ENCODE data around the gene CLIP1.
"Not testable (repeated sequence)": the region's sequence is repeated elsewhere in the genome, so short reads cannot be mapped to it uniquely, and the experiment has no call there.

Gene CLIP1

GRCh38 chr12:122421821-122422729 lies at the start of gene CLIP1:
Gene CLIP1 (minus strand): TSS chr12:122422669. CDS start chr12:122380452, 42,217 bp downstream.
- peak; percentile 26 for DNase-seq (ENCODE audit: low read depth, low spot score)

DNA sequence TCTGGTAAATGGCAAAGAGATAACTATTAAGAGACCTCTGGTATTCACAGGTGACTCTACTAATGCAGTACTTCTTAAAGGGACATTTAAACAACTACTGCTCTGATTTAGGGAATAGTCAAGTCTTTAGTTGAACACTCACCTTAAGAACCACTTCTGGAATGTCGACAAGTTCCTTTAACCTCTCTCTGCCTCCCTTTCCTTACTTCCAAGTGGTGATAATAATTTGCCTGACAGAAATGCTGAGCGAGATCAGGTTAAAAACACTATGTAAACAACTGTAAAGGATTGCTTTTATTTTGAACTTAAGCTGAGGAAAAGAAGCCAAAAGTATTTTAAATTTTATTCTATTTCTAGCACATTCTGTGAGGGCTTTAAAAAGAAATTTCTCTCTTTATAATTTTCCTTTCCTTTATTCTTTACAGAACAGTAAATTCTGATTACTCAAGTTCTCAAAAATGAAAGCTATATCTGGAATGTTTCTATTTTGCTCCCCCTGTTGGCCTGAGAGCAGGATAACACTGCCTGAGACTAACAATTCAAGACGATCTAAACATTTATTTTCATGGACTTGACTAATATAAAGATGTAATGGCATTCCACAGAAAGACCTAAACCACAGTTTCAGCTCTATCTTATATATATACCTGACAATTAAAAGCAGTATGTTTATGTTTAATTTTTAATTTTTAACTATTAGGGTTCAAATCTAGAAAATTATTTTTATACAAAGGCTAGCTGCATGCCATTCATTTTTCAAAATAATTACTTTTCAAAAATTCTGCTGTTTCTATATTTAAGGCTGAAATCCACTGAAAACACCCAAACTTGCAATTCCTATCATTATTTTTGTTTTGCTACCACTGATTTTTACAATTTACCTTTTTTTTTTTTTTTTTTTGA lies 49.1 kb upstream of the CLIP1 start:
- DNase-seq (ENCODE audit: low read depth, low spot score) = peak; percentile 53

DNA sequence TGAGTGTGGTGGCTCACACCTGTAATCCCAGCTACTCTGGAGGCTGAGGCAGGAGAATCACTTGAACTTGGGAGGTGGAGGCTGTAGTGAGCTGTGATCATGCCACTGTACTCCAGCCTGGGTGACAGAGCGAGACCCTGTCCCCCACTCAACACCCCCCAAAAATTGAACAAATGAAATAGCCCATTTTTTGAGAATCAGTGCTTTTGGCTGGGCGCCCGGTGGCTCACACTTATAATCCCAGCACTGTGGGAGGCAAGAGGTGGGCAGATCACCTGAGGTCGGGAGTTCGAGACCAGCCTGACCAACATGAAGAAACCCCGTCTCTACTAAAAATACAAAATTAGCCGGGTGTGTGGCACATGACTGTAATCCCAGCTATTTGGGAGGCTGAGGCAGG lies 48.1 kb upstream of the CLIP1 start:
- DNase-seq (ENCODE audit: low read depth, low spot score) = not testable (repeated sequence)

GRCh38 chr12:122469856-122470255 lies 47.4 kb upstream of the CLIP1 start:
- not testable (repeated sequence) for DNase-seq (ENCODE audit: low read depth, low spot score)

DNA sequence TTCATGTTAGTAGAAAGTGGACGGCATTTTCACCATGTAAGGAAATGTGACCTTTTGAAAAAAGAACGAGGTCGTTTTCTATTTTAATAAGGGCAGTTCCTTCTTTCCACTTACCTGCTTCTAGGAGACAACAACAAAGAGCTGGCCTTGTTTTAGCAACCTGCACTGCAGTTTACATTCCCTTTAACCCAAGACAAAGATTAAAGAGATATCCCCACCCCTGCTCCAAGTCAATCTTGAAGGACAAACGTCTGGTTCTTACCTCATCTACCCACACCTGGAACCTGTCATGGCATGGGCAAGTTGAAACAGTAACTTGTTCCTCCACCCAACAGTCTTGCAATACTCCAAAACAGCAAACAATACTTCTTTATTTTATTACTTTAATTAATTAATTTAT lies 45.5 kb upstream of the CLIP1 start:
- no peak for DNase-seq (ENCODE audit: low read depth, low spot score)

GRCh38 chr12:122464317-122465042 lies 42.0 kb upstream of the CLIP1 start:
- not testable (repeated sequence) for DNase-seq (ENCODE audit: low read depth, low spot score)

DNA sequence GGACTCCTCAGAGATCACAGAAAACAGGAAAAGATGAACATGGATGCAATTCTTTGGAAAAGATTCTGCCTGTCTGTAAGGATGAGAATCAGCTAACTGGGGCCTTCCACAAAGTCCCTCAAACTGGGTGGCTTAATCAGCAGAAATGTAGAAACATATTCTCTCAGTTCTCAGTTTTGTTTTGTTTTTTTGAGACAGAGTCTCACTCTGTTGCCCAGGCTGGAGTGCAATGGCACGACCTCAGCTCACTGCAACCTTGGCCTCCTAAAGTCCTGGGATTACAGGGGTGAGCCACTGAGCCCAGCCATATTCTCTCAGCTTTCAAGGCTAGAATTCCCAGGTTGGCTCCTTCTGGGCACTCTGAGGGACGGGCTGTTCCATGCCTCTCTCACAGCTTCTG lies 38.2 kb upstream of the CLIP1 start:
- DNase-seq (ENCODE audit: low read depth, low spot score) = no peak

GRCh38 chr12:122460061-122460460 lies 37.6 kb upstream of the CLIP1 start:
- DNase-seq (ENCODE audit: low read depth, low spot score) = no peak

DNA sequence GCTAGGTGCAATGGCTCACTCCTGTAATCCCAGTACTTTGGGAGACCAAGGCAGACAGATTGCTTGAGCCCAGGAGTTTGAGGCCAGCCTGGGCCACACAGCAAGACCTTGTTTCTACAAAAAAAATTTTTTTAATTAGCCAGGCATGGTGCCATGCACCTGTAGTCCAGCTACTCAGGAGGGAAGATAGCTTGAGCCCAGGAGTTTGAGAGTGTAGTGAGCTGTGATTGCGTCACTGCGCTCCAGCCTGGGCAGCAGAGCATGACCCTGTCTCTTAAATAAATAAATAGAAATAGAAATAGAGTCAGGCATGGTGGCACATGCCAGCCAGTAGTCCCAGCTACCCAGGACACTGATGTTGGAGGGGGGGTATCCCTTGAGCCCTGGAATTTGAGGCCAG lies 36.7 kb upstream of the CLIP1 start:
- no peak for DNase-seq (ENCODE audit: low read depth, low spot score)

GRCh38 chr12:122458105-122459035 lies 35.9 kb upstream of the CLIP1 start:
- no peak for DNase-seq (ENCODE audit: low read depth, low spot score)

GRCh38 chr12:122457627-122458026 lies 35.2 kb upstream of the CLIP1 start:
- DNase-seq (ENCODE audit: low read depth, low spot score) = no peak

DNA sequence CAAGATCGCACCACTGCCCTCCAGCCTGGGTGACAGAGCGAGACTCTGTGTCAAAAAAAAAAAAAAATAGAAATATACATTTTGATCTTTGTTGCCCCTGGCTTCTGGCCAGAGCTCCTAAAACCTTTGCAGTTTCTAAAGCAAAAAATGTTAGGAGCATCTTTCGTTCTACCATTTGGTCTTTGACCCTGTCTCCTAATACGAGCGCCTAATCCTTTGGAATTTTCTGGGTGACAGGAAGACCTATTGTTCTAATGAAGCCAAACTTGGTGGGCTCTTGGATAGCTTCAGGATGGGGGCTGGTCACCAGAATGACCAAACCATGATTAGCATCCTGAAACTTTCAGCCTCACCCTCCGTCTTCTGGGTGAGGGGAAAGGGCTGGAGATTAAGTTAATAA lies 32.3 kb upstream of the CLIP1 start:
- no peak for DNase-seq (ENCODE audit: low read depth, low spot score)

GRCh38 chr12:122454250-122454721 lies 31.8 kb upstream of the CLIP1 start:
- no peak for DNase-seq (ENCODE audit: low read depth, low spot score)

DNA sequence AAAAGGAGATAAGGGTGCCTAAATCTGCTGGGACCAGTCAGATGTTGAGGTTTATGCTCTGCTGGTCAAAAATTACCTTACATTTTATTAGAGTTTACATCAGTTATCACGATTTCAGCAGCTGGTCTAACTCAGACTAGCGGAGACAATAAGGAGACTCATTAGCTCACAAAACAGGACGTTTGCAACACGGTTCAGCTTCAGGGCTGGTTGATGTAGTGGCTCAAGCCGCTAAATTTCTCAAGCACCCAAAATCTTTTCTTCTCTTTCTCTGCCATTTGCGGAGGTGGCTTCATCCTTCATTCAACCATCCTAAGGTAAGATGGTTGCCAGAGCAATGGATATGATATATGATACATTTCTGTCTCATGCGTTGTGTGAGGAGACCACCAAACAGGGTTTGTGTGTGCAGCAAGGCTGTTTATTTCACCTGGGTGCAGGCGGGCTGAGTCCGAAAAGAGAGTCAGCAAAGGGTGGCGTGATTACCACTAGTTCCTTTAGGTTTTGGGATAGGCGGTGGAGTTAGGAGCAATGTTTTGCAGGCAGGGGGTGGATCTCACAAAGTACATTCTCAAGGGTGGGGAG lies 30.3 kb upstream of the CLIP1 start:
- no peak for DNase-seq (ENCODE audit: low read depth, low spot score)

- DNase-seq (ENCODE audit: low read depth, low spot score) = no peak
Measured at GRCh38 chr12:122449317-122449716, 26.8 kb upstream of the CLIP1 start.

DNA sequence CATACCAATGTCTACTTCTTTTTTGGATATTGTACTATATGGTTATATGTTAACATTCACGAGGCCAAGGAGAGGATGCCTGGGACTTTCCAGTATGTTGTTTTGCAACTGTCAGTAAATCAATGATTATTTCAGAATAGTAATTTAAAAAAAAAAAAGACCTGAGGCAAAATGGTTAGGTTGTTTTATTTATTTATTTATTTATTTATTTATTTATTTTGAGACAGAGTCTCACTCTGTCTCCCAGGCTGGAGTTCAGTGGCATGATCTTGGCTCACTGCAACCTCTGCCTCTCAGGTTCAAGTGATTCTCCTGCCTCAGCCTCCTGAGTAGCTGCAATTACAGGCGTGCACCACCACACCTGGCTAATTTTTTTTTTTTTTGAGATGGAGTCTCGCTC lies 25.4 kb upstream of the CLIP1 start:
- DNase-seq (ENCODE audit: low read depth, low spot score) = not testable (repeated sequence)

- not testable (repeated sequence) for DNase-seq (ENCODE audit: low read depth, low spot score)
Measured at GRCh38 chr12:122446390-122446789, 23.9 kb upstream of the CLIP1 start.

DNA sequence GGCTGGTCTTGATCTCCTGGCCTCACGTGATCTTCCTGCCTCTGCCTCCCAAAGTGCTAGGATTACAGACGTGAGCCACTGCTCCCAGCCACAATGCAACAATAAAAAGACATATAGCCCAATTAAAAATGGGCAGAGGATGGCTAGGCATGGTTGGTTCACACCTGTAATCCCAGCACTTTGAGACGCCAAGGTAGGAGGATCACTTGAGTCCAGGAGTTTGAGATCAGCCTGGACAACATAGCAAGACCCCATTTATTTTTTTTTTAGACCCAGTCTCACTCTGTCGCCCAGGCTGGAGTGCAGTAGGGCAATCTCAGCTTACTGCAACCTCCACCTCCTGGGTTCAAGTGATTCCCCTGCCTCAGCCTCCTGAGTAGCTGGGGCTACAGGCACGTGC lies 21.6 kb upstream of the CLIP1 start:
- DNase-seq (ENCODE audit: low read depth, low spot score) = not testable (repeated sequence)

- DNase-seq (ENCODE audit: low read depth, low spot score) = not testable (repeated sequence)
Measured at GRCh38 chr12:122438822-122439221, 16.4 kb upstream of the CLIP1 start.

DNA sequence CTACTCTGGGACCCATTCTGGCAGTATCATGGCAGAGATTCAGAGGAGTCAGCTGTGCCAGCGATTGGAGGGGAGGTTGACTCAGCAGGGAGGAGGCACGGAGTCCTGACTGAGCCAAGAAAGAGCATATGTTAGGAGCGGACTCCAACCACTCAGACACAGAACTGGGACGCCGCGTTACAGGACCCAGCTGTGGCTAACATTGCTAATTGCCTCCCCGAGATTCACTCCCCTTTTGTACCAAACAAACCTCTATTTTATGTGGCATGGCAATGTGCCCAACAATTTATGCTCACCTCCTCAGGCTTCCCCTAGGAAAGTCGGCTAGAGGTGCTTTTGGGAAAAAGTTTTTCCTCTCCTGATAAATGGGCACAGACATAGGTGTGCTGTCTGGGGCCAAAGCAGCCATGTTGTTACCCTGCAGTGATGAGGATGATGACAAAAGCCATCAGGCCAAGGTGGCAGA lies 15.2 kb upstream of the CLIP1 start:
- DNase-seq (ENCODE audit: low read depth, low spot score) = no peak

Data from smooth muscle cell of the brain vasculature (primary cell).